HG03108 (cell line): ENCODE data around the gene PIK3AP1.
"Not testable (repeated sequence)": the region's sequence is repeated elsewhere in the genome, so short reads cannot be mapped to it uniquely, and the experiment has no call there.

Experiments
- ATAC-seq: cut with Tn5 transposase; IDR thresholded peaks from one replicate; pipeline ENCODE4 v1.9.1; 2021; ENCODE audit warnings: moderate library complexity; ENCODE audit not compliant: unreplicated experiment

The PIK3AP1 gene

DNA sequence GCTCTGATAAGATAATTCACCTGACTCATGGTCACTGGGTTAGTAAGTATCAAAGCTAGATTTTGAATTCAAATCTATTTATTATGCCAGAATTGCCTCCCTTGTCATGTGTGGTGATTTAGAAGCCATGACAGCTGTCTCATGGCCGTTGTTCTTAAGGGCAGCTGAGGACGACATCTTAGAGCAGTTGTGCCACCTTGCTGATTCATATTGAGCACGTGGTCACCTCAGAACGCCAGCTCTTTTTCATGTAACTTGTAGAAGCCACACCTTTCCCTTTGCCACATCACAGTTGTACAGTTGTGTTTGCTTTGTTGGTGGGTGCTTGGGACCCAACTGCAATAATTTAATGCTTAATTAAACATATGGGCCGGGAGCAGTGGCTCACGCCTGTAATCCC lies 4.3 kb upstream of the PIK3AP1 start:
- no peak for ATAC-seq

DNA sequence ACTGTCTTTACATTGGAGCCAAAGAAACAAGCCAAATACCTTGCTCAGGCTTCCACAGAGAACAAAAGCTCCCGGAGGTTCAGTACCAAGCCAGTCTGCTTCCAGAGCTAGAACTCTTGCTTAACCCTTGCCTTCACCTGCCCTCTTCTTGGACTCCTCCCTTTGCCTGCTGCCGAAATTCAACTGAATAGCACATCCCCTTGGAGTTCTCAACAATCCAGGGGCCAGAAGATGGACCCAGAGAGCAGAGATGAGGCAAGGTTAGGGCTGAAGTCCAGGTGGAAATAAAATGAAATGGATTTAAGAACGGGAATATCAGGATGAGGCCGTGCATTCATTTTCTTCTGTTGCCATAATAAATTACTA lies 876 bp upstream of the PIK3AP1 start:
- no peak for ATAC-seq

DNA sequence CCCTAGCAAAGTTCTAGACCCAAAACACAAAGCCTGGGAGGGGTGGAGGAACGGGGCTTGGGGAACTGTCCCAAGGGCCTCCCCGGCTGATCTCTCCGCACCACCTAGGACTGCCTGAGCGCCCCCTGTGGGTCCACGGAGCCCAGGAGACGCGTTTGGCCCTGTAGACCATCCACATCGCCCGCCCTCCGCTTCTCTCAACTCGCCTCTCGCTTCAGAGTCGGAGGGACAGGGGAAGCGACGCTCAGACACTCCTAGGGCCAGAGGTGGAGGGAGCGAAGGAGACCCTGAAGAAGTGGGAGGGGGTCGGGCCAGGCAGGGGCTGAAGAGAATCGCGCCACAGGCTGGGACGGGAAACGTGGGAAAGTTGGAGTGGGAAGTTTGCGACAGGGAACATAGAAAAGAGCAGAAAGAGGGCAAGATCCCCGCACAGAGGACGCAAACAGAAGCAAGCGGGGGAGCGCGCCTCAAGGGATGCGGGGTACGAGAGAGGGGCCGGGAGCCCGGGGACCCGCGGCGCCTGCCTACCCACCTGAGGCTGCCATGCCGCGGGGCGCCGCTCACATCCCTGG lies 378 bp downstream of the PIK3AP1 start:
- peak; percentile 43 for ATAC-seq

DNA sequence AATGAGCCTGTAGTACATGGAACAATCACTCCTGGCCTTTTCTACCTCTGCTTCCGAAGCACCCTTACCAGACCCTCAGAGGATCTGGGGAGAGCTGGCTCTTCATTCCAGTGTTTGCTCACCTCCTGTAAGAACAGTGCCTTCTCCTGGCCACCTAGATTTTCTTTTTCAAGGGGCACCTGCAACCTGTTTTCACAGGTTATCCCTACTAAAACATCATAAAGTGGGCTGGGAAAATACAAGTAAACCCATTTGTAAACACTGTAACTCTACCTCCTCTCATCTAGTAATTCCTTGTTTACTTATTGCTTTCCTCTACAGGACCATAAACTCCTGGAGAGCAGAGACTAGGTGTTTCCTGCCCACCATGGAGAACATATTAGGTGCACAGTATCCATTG lies 1.1 kb downstream of the PIK3AP1 start:
- no peak for ATAC-seq

DNA sequence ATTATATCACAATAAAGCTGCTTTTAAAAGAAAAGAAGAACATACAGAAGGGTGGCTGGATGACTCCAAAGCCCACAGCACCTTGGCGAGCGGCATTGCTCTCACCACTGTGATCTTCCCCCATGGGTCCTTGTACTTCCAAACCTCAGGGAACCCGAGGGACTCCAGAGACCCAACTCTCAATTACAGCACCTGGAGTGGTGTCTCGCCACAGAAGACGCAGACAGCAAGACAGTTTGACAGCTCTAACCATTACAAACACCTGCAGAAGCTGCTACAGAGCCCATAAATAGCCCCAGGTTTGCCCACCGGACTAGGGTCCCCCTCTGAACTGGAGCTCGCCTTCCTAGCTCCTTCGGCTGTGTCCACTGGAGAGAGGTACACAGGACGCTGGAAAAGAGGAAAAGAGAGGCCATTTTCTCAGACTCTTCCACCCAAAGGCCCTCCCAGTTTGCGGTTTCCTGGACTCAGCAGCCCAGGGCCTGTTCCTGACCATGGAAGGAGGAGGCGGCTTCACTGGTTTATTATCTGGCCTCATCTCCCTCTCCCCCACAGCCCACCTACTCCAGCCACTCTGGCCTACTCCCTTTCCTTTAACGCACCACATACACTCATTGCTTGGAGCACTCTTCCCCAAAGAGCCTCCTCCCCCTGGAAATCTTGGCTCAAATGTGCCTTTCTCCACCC lies 1.9 kb downstream of the PIK3AP1 start:
- ATAC-seq, result no peak

DNA sequence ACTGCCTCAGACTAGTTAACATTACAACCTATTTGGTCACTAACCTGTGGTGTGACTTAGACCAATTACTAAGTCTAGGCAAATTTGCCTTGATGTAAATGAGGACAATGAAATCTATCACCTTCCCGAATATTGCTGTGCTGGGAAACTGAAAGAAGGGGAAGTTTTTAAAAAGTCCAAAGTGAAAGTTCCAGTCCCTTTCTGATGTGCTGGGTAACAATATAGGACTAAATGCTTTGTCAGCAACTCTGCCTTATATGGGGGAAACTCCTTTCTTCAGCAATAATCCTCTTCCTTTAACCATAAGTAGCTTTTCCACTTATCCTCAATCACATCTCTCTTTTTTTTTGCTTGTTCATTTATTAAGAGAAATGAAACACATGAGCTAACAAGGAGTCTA lies 3.9 kb downstream of the PIK3AP1 start:
- no peak for ATAC-seq

DNA sequence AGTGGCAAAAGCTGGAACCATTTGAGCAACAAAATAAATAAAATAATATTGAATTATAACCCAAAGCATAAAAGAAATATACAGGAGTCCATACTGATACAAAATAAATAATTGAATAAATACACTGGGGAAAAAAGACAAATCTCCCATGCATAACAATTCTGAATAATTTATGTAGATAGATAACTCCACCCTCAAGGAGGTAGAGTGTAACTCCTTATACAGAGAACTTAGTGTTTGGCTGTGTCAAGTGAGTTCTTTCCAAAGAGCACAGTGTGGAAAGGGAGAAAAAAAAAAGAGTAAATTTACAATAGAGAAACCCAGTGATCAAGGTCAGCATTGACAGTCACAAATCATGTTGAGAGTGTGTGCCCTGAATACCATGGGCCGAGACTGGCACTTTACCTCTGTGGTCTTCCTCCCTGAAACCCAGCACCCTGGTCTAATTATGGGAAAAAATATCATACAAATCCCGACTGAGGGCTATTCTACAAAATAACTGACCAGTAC lies 5.5 kb downstream of the PIK3AP1 start:
- ATAC-seq, result no peak

DNA sequence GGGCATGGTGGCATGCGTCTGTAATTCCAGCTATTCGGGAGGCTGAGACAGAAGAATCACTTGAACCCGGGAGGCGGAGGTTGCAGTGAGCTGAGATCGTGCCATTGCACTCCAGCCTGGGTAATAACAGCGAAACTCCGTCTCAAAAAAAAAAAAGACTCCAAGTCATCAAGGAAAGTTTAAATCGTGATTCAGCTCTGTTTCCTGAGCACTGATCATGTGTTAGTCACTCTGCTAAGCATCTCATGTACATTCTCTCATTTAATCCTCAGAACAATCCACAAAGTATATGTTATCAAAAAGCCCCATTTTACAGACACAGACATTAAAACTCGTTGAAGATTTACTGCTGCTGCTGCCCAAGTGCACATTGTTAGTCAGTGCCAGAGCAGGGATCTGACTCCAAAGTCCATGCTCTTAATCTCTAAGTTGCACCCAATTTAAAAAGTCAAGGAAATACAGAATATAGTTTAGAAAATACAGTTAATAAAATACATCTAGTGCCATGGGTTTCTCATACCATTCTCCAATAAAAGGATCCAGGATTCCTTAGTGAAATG lies 6.2 kb downstream of the PIK3AP1 start:
- ATAC-seq, result no peak

DNA sequence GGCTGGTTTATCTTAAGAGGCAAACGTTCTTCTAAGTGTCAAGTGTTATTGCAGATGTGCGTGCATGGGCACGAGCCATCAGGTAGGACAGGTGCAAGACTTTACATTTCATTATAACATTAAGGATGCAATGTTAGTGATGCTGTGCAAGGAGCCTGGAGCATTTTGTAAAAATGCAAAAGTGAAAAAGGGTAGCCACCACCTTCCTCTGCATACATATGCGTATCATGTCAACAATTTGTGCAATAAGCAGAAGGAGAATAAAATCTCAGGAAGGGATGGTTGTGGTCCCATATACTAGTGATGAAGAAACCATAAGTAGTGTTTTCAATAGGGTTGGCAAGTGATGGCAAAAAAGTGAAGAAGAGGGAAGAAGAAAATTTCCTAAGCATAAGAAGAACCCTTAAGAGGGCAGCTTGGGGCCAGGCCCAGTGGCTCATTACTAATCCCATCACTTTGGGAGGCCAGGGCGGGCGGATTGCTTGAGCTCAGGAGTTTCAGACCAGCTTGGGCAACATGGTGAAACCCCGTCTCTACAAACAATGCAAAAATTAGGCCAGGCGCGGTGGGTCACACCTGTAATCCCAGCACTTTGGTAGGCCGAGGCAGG lies 7.5 kb downstream of the PIK3AP1 start:
- ATAC-seq, result no peak

DNA sequence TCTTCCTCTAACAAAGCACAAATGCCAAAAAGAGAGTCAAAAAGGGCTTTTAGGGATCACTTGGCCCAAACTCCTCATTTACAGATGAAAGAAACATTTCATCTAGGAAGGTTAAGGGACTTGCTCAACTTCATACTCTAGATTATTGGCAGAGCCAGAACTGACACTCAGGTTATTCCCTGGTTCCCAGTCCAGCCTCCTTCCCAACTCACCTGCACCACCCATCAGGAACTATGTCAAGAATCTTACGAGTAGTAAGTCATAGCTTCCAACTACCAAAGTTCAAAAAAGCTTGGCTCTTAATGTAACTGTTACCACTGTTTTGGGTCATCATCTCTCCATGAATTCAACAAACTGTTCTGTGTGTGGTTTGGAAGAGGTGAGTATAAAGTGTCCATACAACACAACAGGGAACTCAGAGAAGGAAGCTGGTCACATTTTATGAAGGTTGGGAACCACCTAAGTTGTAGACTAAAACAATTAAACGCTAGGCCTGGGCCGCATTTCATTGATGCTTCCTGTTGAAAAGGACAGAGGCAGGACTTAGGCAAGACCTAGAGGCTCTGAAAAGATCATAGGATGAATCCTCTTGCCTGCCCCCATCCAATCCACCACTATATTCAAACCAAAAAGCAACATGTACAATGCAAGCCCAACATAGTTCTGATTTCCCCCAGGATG lies 9.1 kb downstream of the PIK3AP1 start:
- no peak for ATAC-seq

DNA sequence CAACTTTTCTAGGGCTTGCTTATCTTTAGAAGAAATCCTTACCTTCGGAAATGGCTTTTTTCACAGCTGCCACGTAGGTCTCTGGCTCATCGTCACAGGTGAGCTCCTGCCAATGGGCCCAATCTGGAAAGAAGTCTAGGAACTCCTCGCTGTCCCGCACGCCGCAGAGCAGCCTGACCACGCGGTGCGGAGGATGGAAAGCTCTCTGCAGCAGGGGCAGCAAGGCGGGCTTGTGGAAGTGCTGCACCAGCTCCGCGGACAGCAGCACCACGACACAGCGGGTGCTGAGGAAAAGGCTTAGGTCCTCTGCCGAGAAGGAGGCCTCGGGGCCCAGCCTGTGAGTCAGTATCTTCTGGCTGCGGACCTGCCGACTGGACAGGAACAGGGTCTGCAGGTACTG lies 10.8 kb downstream of the PIK3AP1 start:
- no peak for ATAC-seq

DNA sequence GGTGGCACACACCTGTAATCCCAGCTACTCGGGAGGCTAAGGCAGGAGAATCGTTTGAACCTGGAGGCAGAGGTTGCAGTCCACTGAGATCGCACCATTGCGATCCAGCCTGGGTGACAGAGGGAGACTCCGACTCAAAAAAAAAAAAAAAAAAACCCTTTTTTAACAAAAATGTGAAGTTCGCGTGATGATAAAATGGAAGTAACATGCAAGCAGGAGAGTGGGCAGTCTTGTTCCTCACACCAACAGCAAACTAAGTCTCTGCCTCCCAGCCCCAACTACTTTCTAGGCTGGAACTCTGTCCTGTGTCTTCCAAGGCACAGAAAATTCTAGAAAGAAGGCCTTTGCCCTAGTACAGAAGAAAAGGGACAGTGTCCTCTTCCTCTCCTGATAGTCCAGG lies 11.3 kb downstream of the PIK3AP1 start:
- no peak for ATAC-seq

DNA sequence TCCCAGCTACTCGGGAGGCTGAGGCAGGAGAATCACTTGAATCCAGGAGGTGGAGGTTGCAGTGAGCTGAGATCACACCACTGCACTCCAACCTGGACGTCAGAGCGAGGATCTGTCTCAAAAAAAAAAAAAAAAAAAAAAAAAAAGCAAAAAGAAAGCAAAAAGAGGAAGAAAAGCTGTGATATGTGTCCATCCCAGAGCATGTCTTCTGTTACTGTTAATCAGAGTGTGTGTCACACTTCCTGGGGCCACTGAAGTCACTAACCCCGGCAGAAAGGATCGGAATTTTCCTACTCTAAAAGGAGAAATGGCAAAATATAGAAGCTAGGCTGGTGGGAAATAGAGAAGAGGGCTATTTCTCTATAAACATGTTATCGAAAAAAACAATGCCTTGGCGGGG lies 11.9 kb downstream of the PIK3AP1 start:
- no peak for ATAC-seq

DNA sequence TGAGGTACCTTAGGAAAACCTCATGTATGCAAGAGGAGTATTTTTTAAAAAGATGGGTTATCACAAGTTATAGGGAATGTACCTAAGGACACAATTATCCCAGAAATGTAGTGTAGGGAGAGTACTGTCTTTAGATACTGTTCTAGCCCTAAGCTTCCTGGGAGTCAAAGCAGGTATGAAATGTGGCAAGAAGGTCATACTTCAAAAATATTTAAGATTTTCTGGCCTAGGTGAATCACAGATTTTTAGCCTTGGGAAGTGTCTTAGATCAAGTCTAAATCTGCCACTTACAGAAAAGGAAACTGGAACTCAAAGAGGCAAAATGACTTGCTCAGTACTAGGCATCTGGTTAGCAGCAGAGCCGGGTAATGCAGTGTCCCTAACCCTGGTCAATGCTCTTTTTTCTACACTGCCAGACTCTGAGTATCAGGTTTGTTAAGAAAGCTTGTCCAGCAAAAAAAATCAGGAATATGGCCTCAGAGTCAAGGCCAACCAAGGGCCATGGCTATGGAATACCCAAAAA lies 13.9 kb downstream of the PIK3AP1 start:
- no peak for ATAC-seq

DNA sequence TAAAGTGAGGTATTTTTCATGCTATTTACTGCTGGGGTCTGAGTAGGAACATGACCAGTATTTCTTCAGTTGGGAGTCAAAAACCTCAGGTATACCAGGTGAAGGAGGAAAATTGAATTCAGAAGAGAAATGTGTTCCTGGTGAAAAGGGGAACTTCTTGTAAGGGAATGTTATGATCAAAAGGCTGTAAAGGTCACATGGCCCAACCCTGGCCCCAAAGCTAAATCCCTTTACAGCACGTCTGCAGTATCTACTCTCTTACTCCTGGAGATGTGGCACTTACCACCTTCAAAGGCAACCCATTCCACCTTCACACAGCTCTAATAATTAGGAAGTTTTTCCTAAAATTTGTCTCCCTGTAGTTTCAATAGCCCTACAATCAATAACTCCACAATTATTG lies 15.2 kb downstream of the PIK3AP1 start:
- no peak for ATAC-seq

DNA sequence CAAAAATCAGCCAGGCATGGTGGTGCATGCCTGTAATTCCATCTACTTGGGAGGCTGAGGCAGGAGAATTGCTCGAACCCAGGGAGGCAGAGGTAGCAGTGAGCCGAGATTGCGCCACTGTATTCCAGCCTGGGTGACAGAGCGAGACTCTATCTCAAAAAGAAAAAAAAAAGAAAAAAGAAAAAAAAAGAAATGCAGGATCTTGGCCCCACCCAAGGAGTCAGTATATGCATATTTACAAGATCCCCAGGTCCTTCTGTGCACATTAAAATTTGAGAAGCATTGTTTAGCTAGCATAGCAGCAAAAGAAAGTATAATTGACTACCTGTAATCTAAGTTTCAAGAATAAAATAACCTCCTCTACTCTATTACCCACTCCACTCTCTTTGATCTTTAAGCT lies 15.8 kb downstream of the PIK3AP1 start:
- no peak for ATAC-seq

DNA sequence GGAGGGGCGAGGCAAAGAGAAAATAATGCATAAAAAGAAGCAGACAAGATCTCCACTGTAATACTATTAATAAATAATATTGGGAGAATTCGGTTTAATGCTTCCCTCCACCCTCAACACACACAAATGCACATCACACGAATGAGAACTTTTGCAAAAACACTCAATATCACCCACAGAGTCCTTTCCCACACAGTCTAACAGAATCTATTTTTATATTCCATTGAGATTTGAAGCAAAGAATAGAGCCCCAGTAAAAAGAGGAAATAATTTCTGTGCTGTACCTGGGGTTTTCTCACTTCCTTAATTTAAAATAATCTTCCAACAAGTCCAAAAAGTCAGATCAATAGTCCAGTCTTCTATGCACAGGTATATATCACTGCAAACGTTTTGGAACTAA lies 17.0 kb downstream of the PIK3AP1 start:
- no peak for ATAC-seq

DNA sequence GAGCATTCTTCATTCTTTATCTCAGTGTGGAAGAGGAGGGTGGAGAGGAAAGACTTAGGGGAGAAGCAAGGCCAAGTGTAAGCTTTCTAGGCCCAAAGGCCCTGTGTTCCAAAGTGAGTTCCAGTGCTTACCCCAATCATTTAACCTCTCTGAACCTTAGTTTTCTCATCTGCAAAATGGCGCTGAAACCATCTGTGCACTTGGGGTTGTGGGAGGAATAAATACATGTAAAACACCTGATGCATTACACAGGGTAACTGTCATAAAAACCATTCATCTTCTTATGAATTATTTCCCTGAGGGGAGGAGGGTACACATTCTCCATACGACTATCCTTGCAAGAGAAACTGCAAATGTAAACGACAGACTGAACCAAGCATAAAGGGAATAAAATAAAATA lies 19.0 kb downstream of the PIK3AP1 start:
- no peak for ATAC-seq

DNA sequence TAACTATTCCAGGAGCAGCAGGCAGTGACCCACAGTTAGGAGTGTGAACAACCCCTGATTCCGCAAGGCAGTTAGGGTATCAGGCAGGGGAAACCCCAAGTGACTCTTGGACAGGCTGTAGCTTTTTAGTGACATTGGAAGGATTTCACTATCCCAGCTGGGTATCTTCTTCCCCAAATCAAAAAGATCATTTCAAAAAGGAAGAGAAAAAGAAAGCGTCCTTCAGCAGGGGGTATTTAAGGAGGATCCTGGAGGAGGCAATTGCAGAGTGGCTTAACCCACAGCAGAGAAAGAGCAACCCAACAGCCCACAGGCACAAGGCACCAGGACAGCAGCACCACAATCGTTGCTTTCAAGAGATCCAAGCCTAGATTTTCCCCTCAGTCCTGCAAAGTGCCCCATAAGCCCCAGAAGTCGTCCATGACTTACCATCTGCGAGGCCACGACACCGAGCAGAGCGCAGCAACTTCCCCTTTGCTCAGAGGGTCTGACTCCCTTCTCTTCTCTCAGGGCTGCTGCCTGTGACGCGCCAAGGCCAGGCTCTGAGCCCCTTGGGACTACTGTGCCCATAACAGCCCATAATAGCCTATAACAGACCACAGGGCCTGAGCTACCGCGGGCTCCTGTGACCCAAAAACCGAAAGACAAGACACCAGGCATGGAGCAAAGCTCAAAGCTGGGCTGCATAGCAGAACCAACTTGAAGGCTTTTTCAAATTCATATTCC lies 19.8 kb downstream of the PIK3AP1 start:
- peak; percentile 62 for ATAC-seq

DNA sequence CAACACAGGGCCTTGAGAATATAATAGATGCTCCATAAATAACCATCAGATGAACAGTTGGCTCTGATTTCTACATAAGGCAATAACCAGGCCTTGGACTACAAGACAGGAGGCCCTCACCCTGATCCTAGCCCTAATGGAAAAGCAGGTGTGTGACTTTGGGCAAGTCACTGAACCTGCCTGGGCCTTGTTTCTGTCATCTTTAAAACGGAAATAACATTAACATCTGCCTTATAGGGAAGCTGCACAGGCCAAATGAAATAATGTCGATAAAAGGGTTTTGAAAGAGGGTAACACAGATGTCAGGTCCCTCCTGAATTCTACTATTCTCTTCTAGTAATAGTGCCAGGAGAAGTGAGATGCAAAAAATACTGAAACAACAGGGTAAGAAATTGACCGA lies 20.7 kb downstream of the PIK3AP1 start:
- no peak for ATAC-seq

DNA sequence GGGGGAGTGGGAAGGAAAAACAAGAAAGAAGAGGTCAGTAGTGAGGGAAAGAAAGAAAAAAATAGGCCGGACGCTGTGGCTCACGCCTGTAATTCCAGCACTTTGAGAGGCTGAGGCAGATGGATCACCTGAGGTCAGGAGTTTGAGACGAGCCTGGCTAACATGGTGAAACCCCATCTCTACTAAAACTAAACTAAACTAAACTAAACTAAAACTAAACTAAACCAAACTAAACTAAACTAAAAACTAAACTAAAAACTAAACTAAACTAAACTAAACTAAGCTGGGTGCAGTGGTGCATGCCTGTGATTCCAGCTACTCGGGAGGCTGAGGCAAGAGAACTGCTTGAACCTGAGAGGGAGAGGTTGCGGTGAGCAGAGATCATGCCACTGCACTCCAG lies 22.0 kb downstream of the PIK3AP1 start:
- not testable (repeated sequence) for ATAC-seq
